ENCODE measurements around the gene PATJ.
"Not testable (repeated sequence)": the region's sequence is repeated elsewhere in the genome, so short reads cannot be mapped to it uniquely, and the experiment has no call there.

The PATJ gene

DNA sequence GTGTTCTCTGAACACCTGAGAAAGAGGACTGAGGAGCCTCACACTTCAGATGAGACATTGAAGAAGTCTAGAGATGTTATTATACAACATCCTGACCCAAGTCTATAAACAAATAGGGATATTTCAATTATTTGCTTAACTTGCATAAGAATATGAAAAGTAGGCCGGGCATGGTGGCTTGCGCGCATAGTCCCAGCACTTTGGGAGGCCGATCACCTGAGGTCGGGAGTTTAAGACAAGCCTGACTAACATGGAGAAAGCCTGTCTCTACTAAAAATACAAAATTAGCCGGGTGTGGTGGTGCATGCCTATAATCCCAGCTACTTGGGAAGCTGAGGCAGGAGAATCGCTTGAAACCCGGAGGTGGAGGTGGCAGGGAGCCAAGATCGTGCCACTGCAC lies 478.2 kb downstream of the PATJ start:
- DNase-seq: not testable (repeated sequence)

- DNase-seq: no peak
Measured at GRCh38 chr1:62221171-62221570, 478.9 kb downstream of the PATJ start.

DNA sequence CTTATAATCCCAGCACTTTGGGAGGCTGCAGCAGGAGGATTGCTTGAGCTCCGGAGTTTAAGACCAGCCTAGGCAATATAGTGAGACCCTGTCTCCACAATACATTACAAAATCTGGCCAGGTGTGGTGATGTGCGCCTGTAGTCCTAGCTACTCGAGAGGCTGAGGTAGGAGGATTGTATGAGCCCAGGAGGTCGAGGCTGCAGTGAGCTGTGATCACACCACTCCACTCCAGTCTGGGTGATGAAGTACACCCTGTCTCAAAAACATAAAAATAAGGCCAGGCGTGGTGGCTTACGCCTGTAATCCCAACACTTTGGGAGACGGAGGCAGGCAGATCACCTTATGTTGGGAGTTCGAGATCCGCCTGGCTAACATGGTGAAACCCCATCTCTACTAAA lies 480.0 kb downstream of the PATJ start:
- DNase-seq: no peak

GRCh38 chr1:62224182-62224581 lies 481.9 kb downstream of the PATJ start:
- DNase-seq: no peak

GRCh38 chr1:62227496-62227895 lies 485.2 kb downstream of the PATJ start:
- no peak for DNase-seq
